ENCODE data around the gene MKRN1.
"Not testable (repeated sequence)": the region's sequence is repeated elsewhere in the genome, so short reads cannot be mapped to it uniquely, and the experiment has no call there.

Gene MKRN1

DNA sequence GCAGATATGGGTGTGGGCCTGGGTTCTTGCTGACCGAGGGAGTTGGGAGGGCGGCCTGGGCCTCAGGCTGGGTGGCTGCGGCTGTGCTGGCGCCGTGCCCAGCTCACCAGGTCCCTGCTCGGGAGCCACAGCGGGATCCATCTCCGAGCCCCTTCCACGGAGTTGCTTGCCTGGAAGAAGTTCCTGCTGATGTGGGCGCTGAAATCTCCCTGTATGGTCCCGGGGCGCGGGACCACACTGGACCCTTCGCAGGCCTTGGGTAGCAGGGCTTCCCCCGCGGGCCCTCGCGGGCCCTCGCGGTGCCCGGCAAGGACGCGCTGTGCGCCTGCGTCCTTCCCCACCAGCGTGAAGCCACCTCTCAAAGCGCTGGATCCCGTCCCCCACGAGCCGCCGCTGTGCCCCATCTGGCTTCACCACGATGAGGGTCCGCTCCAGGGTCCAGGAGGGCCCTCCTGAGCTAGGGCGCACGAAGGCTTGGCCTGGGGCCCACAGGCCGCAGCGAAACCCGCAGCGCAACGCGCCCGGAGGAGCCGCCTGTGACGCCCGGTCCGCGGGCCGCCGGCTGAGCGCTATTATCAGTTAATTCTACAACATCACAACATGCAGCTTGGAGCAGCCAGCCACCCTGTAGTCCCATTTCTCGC, 43.9 kb downstream of the MKRN1 start:
- DNase-seq (ENCODE audit: low read depth, low spot score) = no peak

DNA sequence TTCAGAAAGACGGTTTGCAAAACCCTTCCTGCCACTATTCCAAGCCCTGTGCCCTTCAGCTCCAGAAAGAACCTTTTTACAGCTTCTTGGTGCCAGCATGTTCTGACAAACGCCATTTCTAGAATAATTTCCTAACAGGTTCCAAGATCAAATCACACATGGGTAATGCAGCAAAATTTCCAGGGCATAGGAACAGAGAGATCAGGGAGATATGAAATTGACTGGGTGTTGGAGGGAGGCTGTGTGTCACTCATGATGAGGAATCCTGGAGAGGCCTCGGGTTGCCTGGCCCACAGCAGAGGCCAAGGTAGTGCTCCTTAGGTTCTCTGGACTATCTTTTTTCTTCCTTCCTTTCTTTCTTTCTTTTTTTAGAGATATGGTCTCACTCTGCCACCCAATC, 45.9 kb downstream of the MKRN1 start:
- no peak for DNase-seq (ENCODE audit: low read depth, low spot score)

DNA sequence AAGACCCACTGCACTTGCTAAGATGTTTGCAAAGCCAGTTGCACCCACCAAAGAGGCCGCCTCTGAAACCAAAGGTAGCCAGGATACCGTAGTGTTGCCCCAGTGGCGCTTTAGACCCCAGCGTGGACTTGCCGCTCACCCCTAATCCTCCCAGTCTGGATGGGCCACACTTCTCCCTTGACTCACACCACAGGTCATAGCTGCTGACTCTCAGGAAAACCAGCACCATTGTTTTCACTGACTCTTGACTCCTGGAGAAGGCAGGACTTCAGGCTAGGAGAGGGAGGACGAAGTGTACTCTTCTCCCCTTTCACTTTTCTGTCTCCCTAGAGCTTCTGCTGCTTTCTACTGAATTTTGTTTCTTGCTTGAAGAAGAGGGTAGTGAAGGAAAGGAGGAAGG, 53.2 kb downstream of the MKRN1 start:
- DNase-seq (ENCODE audit: low read depth, low spot score) = no peak

DNA sequence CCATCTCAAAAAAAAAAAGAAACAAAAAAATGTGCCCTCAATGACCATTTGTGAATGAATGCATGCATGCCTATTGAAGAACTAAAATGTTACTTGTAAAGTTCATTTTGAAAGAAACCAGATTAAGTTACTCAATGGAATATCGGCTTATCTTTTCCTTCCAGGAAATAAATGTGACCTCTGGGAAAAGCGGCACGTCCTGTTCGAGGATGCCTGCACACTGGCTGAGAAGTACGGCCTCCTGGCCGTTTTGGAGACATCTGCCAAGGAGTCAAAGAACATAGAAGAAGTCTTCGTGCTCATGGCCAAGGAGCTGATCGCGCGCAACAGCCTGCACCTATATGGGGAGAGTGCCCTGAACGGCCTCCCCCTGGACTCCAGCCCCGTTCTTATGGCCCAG, 53.6 kb downstream of the MKRN1 start:
- DNase-seq (ENCODE audit: low read depth, low spot score) = no peak

DNA sequence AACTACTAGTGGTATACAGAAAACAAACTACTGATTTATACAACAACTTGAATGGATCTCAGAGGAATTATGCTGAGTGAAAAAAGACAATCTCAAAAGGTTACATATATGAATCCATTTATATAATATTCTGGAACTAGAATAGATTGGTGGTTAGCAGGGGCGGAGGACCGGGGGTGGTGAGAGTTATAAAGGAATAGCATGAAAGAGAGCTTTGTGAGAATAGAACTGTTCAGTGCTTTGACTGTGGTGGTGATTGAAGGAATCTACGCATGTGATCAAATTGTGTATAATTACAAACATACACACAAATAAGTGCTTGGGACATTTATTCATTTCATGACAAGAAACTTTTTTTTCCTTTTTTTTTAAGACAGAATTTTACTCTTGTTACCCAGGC, 55.8 kb downstream of the MKRN1 start:
- DNase-seq (ENCODE audit: low read depth, low spot score) = no peak

DNA sequence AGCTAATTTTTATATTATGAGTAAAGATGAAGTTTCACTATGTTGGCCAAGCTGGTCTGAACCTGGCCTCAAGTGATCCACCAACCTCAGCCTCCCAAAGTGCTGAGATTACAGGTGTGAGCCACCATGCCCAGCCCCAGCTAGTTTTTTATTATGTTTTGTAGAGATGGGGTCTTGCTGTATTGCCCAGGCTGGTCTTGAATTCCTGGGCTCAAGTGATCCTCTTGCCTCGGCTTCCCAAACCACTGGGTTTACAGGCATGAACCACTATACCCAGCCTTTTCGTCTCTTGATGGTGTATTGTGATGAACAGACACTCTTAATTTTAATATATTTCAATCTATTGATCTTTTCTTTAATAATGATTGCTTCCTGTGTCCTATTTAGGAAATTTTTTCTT, 57.8 kb downstream of the MKRN1 start:
- DNase-seq (ENCODE audit: low read depth, low spot score) = no peak

DNA sequence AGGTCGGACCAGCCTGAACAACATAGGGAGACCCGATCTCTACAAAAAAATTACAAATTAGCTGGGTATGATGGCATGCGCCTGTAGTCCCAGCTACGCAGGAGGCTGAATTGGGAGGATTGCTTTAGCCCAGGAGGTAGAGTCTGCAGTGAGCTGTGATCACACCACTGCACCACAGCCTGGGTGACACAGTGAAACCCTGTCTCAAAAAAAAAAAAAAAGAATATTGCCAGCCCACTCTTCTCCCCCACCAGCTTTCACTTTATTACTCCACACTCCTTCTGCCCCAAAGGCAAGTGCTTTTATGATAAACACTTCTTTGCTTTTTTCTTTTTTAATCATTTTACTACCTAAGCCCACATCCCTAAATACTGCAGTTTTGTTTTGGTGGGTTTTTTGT, 60.7 kb downstream of the MKRN1 start:
- DNase-seq (ENCODE audit: low read depth, low spot score) = no peak

DNA sequence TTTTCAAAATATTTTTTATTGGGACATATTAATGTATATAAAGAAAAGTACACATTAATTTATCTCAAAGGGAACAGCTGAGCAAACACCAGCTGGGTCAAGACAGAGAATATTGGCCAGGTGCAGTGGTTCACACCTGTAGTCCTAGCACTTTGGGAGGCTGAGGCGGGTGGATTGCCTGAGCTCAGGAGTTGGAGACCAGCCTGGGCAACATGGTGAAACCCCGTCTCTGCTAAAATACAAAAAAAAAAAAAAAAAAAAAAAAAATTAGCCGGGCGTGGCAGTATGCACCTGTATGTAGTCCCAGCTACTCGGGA, 61.2 kb downstream of the MKRN1 start:
- DNase-seq (ENCODE audit: low read depth, low spot score) = not testable (repeated sequence)

DNA sequence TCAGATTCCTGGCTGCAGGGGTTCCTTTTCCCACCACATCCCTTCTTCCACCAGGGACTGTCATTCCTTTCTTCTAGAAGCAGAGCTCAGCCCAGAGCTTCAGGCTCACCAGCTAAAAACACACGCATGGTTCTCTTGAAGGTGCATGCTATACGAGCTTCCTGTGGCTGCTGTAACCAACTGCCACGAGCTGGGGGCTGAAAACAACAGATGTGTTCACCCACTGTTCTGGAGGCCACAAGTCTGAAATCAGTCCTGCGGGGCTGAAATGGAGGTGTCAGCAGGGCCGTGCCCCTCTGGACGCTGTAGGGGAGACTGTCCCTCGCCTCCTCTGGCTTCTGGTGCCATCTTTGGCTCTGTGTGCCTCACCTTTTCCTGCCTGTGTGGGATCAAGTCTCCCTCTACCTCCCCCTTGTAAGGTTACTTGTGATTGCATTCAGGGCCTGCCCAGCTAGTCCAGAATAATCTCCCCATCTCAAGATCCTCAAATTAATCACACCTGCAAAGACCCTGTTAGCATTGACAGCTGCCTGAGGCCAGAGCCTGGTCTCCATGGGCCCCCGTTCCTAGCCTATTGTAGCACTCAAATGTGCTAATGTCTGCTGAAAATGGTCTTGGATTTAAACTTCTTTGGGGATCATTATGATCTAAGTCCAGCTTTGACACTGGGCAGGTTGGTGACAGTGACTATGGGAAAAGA, 61.7 kb downstream of the MKRN1 start:
- no peak for DNase-seq (ENCODE audit: low read depth, low spot score)

DNA sequence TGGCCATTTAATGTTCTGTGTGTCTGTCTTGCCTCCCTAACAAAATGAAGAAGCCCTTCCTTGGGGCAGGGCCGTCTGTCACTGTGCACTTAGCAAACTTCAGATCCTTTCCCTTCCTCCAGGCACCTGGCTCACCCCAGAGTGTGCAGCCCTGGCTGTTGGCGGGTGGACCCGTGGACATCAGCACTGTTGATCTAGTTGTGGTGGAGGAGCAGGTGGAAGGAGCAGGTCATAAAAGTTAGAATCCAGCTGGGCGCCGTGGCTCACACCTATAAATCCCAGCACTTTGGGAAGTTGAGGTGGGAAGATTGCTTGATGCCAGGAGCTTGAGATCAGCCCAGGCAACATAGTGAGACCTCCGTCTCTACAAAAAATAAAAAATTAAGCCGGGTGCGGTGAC, 62.7 kb downstream of the MKRN1 start:
- no peak for DNase-seq (ENCODE audit: low read depth, low spot score)

DNA sequence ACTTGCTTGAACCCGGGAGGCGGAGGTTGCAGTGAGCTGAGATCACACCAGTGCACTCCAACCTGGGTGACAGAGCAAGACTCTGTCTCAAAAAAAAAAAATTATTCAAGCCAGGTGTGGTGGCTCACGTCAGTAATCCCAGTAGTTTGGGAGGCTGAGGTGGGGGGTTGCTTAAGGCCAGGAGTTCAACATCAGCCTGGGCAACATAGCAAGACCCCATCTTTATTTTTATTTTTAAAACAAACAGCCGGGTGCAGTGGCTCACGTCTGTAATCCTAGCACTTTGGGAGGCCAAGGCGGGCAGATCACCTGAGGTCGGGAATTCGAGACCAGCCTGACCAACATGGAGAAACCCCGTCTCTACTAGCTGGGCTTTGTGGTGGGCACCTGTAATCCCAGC, 63.5 kb downstream of the MKRN1 start:
- not testable (repeated sequence) for DNase-seq (ENCODE audit: low read depth, low spot score)

DNA sequence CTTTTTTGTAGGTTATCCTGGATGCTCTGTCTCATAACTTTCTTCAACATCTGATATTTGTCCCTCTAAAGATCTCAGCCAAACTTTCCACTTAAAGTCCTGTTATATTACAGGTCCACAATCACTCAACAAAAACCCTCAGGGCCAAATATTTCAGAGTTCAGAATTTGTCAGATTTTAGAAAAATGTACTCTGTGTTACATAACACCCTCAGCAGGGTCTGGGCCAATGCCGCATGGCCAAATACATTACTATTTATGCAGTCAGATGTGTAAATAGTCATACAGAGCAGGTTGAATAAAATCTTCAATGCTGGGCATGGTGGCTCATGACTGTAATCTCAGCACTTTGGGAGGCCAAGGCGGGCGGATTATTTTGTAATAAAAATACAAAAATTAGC, 63.9 kb downstream of the MKRN1 start:
- no peak for DNase-seq (ENCODE audit: low read depth, low spot score)

DNA sequence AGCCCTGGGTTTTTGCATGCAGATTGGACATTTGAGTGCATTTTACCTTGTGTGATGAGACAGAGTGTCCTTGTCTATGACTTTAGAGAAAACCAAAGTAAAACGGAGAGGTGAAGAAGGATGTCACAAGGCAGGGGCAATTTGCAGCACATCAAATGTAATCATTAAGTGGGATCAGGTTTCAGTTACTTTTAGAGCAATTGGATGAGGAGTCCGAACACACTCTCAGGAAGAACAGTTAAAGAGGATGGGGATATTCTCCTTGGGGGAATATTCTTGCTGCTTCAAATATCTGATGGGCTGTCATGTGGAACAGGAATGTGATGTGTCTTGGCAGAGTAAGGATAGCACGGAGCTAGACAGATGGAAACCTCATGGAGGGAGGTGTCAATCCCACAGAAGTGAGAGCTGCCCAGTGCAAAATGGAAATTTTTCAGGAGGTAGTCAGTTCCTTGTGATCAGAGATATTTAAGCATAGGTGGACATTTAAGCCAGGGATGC, 74.7 kb downstream of the MKRN1 start:
- no peak for DNase-seq (ENCODE audit: low read depth, low spot score)

DNA sequence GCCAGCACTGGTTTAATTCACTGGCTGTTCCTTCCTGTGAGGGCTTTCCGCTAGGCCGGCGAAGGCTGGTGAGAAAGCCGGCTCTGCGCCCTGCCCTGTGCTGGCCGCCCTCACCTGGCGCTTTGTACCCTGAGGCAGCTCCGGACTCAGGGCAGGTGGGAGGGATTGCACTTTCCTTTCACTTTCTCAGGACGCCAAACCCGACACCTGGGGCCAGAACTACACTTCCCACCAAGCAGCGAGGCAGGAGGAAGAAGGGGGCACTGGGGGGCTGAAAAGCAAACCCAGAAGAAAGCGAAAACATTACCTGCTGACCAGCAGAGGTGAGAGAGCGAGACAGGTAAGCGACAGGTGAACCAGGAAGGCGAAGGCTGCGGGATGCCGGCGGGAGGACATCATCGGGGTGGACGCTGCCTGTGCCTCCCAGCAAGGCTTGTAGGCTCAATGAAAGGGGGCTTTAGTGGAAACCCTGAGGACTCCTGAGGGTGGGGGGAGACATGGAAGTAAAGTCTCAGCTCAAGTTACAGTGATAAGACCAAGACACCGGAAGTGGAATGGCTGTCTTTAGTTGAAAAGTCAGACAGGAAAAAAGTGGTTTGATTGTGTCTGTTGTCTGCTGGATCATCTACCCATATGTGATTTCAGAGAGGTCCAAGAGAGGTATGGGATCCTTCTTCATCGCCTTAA, 75.3 kb downstream of the MKRN1 start, which contains the start of gene RAB19:
TSS of gene RAB19 (plus strand) at position 181 of the 687 bp plus-strand sequence. CDS start 3,589 bp downstream, outside the sequence.
- peak; percentile 69 for DNase-seq (ENCODE audit: low read depth, low spot score)

Data from iPS DF 19.7 (cell line).